Anterior cingulate cortex (tissue), 58 donors: ENCODE data around the gene NCR2.
"Not testable (repeated sequence)": the region's sequence is repeated elsewhere in the genome, so short reads cannot be mapped to it uniquely, and the experiment has no call there.

Source experiments
- DNase-seq, 58 donors: peaks; one replicate each; lab custom pipeline; 2025; lab: John Stamatoyannopoulos, UW

The NCR2 gene

GRCh38 chr6:41335296-41335695 lies at the start of gene NCR2:
NCR2 (plus strand) TSS chr6:41335608; CDS start chr6:41335877, 269 bp downstream.
- no peak for DNase-seq

- peak in 2 of 58 donors; percentile 37 to 42 for DNase-seq
Measured at GRCh38 chr6:41286544-41287346, 48.7 kb upstream of the NCR2 start, which contains the start of gene TREM1. TREM1 (minus strand) TSS chr6:41286682; CDS start chr6:41286655, 27 bp downstream.

- DNase-seq, result no peak
Measured at GRCh38 chr6:41288030-41288753, 47.2 kb upstream of the NCR2 start.

GRCh38 chr6:41288754-41289129 lies 46.7 kb upstream of the NCR2 start:
- DNase-seq, result no peak

GRCh38 chr6:41289815-41290214 lies 45.6 kb upstream of the NCR2 start:
- DNase-seq, result no peak

- DNase-seq, result no peak
Measured at GRCh38 chr6:41291717-41292116, 43.7 kb upstream of the NCR2 start.

GRCh38 chr6:41294214-41294872 lies 41.1 kb upstream of the NCR2 start:
- peak in 1 of 58 donors; percentile 29 for DNase-seq

GRCh38 chr6:41297248-41297647 lies 38.2 kb upstream of the NCR2 start:
- DNase-seq, result not testable (repeated sequence)

- DNase-seq, result no peak
Measured at GRCh38 chr6:41298785-41299502, 36.5 kb upstream of the NCR2 start.

GRCh38 chr6:41302638-41303037 lies 32.8 kb upstream of the NCR2 start:
- no peak for DNase-seq

GRCh38 chr6:41306187-41306854 lies 29.1 kb upstream of the NCR2 start:
- DNase-seq, result peak in 4 of 58 donors; percentile 2 to 13 (median 6)

GRCh38 chr6:41315203-41315602 lies 20.2 kb upstream of the NCR2 start:
- no peak for DNase-seq

GRCh38 chr6:41315943-41316620 lies 19.3 kb upstream of the NCR2 start:
- no peak for DNase-seq

- no peak for DNase-seq
Measured at GRCh38 chr6:41318261-41318653, 17.2 kb upstream of the NCR2 start.

GRCh38 chr6:41318654-41319565 lies 16.5 kb upstream of the NCR2 start:
- DNase-seq, result peak in 55 of 58 donors; percentile 16 to 80 (median 52)

GRCh38 chr6:41321183-41321582 lies 14.2 kb upstream of the NCR2 start:
- no peak for DNase-seq

- no peak for DNase-seq
Measured at GRCh38 chr6:41325446-41326066, 9.9 kb upstream of the NCR2 start.

- no peak for DNase-seq
Measured at GRCh38 chr6:41326092-41326491, 9.3 kb upstream of the NCR2 start.
